GM21529 (cell line): Measurements from ENCODE around the gene SLC4A5.

Source experiments
- ATAC-seq: cut with Tn5 transposase; IDR thresholded peaks from one replicate; pipeline ENCODE4 v1.9.1; 2021; ENCODE audit not compliant: unreplicated experiment

The SLC4A5 gene

GRCh38 chr2:74278694-74279093 lies 64.5 kb downstream of the SLC4A5 start:
- ATAC-seq: no peak

DNA sequence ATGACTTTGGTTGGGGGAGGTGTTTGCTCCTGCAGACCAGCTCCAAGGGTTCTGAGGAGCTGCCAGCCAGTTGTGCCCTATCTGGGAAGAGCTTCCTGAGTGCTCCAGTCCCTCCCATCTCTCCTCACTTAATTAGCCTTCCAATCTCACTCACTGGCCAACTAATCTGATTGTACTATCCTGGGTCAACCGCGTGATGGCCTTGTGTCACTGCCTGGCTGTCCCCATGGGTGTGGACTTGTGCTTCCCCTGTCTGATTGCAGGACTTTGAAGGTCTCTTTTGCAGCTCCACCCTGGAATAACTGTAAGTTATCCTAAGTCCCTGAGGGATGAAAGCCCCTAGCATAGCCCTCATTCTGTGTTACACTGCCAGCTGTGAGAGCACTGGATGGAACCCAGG lies 65.0 kb downstream of the SLC4A5 start:
- no peak for ATAC-seq

- no peak for ATAC-seq
Measured at GRCh38 chr2:74275228-74275627, 68.0 kb downstream of the SLC4A5 start.

DNA sequence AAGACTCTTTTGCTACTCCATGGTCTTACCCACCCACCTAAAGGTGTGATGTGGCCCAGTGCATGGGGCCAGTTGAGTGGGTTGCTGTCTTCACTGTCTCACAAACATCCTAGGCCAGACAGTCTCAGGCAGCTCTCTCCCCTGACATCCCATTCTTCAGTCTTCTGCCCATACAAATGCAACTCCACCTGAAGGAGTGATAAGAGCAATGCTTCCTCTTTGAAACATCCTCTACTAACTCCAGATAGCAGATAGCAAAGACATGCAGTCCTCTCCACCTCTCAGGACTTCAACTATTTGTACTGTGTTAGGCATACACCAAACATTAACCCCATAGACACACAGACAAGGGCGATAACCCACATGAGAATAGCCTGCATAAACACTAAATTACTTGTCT lies 73.5 kb downstream of the SLC4A5 start:
- no peak for ATAC-seq

GRCh38 chr2:74267068-74267467 lies 76.1 kb downstream of the SLC4A5 start:
- no peak for ATAC-seq

GRCh38 chr2:74264281-74264680 lies 78.9 kb downstream of the SLC4A5 start:
- no peak for ATAC-seq

- ATAC-seq: no peak
Measured at GRCh38 chr2:74262681-74263080, 80.5 kb downstream of the SLC4A5 start.

- ATAC-seq: no peak
Measured at GRCh38 chr2:74261204-74261864, 81.9 kb downstream of the SLC4A5 start.

DNA sequence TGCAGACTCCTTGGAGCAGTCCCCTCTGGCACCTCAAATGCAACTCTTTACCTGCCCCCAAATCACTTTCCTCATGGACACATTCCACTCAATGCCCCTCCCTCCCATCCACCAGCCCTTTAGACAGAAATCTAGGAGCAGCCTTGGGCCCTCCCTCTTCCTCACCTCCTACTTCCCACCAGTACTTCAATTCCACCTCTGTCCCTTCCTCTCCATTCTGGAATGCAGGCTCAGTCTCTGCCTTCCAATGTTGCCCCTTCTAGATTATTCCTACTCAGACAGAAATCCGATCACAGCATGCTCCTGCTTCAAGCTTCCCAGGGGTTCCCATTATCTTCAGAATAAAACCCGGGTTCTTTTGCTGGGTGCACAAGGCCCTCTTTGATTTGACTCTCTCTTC lies 82.7 kb downstream of the SLC4A5 start:
- ATAC-seq: no peak

GRCh38 chr2:74259733-74260132 lies 83.5 kb downstream of the SLC4A5 start:
- no peak for ATAC-seq

DNA sequence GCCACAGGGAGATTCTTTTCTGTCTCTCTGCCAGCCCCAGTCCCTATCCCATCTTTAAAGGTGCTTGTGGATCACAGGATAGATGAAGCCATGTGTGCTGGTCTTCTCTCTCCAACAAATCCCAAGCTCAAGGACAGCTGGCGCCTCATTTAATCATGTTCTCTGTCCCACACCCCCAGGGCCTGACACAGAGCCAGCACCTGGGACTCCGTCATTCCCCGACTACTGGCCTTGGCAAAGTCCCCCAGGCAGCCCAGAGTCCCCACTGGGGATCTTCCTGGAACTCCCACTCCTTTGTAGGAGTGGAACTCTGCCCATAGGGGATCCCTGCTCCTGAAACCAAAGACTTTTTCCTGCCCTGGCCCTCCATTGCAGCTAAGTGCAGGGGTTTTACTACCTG lies 84.0 kb downstream of the SLC4A5 start:
- ATAC-seq: no peak

DNA sequence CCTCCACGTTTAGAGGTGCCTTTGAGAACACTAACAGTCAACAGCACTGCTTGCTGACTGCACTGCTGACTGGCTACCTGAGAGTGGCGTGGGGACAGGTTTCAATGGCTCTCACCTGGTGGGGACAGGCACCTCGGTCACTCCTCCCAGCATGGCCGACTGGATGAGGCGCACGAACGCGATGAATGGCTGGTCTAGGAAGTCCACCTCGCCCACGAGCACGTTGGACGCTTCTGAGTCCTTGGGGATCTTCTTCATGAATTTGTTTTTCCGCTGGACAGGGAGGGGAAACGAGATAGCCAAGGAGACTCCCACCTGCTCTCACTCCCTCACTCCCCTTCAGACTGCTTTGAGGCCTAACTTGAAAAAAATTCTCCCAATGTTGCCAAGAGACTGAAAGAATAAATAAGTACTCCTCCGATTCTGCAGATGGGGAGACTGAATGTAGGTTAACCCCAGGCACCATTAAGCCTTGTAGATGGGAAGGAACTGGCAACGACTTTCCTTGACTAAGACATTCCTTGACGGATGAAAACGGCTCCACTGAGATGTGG lies 87.5 kb downstream of the SLC4A5 start:
- no peak for ATAC-seq

DNA sequence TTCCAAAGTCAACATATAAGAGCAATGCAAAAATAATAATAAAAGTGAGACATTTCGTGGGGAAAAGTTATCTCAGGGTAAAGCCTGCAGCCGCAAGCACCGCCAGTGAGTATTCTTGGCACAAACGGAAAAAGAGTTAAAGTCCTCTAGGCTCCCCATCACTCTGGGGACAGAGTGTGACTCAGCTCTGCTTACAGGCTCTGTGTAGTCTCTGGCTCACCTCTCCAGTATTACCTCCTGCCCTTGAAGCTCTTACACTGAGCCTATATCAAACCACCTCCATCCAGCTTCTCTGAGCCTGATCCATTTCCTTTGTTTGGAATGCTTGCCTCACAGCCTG lies 89.3 kb downstream of the SLC4A5 start:
- no peak for ATAC-seq

GRCh38 chr2:74253306-74253970 lies 89.8 kb downstream of the SLC4A5 start:
- ATAC-seq: no peak

DNA sequence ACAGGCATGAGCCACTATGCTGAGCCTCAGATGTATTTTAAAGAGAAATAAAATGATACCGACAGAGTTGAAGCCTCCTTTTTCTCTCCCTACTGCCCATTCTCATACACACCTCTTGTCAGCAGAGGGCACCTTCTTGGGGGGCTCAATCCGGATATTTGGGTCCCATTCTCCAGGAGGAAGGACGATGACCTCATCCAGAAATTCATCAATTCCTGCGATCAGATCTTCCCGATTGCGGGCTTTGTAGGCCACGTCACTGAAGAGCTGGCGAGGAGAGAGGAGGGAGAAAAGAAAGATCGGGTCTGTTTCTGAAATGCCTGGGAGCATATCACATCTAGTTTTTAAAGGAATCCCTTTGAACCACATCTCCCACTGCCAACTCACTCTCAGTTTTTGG lies 90.4 kb downstream of the SLC4A5 start:
- no peak for ATAC-seq

DNA sequence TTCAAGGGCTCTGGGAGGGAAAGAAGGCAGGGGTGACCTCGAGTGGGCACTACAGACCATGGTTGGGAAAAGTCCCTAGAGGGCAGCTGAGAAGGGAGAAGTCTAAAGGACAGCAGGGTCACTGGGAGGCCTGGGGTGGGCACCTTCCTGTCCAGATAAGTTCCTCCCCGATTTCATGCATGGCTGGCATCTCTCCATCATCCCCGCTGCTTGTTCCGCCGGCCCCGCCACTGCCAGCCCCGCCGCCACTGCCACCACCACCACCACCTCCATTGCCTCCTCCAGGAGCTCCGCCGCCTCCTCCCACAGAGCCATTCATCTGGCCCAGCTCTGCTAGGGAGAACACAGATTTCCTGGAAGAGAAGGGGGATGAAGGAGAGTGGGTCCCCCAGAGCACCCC lies 91.2 kb downstream of the SLC4A5 start:
- ATAC-seq: no peak

DNA sequence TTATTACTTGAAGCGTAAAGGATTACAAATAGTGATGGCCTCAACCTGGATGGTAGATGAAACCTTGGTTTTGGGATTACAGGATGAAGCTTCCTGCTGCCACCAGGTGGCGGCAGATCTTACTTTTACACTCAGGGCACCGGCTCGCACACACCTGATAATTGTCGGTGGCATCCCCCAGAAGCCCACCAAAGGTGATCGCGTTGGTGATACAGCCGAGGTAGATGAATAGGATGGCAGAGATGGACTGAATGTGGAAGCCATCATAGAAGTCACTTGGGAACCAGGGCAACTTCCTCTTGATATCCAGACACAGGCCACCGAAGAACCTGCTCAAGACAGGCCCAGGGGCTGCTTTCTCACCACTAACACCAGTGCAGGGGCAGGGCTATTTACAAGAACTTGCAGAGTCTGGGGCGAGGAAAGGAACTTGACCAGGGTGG lies 93.0 kb downstream of the SLC4A5 start:
- no peak for ATAC-seq

DNA sequence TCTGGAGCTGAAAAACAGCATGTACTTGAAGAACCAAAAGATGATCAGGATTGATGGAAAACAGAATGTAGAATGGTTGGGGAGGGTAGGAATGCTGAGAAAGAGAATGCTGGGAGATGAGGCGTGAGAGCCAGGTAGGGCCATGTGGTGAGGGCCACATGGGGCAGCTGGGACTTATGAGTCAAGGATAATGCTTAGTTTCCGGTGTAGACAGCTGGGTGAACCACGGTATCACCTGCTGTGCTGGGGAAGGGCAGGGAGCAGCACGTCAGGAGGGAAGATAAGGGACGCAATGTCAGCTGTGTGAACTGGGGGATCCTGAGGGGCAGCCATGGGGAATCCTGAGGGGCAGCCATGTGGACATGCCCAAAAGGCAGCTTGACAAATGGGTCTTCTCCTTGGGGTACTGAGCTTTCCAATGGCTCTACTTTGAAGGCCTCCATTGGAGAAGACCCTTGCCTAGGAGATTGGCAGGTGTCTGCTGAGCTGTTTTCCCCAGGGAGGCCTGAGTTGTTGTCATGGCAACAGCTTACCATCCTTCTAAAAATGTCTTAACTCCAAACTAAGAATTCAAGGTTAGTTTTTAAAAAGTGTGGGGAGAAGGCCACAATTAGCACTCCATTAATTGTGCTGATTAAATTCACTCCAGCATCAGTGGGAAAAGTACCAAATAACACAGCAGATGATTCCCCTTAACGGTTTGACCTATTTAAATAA lies 93.7 kb downstream of the SLC4A5 start:
- ATAC-seq: no peak

- no peak for ATAC-seq
Measured at GRCh38 chr2:74246496-74247195, 96.6 kb downstream of the SLC4A5 start.

DNA sequence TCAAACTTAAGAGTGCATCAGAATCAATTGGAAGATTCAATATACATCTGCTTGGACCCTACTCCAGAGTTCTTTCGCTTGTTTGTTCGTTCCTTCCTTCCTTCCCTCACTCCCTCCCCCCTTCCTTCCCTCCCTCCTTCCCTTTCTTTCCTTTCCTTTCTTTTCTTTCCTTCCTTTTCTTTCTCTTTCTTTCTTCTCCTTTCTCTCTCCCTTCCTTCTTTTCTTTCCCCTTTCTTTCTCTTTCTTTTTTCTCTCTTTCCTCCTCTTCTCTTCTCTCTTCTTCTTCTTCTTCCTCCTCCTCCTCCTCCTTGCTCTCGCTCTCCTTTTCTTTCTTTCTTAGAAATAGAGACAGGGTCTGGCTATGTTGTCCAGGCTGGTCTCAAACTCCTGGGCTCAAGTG lies 98.9 kb downstream of the SLC4A5 start:
- ATAC-seq: no peak

DNA sequence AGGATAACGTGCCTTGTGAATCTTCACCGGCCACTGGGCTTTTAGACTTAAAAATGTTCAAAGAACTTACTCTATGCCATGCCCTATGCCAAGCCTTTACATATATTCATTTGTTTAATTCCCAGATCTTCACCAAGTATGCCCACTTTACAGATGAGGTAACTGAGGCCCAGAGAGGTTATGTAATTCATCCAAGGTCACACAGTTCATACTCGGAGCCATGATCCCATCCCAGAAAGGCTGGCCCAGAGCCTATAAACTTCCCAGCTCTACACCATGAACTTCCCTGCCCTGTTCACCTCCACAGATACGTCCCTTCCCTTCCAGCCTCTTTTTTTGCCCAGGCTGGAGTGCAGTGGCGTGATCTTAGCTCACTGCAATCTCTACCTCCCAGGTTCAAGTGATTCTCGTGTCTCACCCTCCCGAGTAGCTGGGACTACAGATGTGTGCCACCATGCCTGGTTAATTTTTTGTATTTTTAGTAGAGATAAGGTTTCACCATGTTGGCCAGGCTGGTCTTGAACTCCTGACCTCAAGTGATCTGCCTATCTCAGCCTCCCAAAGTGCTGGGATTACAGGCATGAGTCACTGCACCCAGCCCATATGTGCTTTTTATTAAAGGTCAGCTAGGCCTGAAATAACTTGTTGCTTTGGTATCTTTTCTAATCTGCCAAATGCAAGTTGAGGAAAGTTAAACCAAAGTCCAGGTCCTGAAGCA lies 100.7 kb downstream of the SLC4A5 start:
- no peak for ATAC-seq
